K562 (cell line): ENCODE data around the gene C2CD4C. TPM values are rescaled to one million over a fixed set of nuclear protein-coding genes. Genes with fewer than 3 reads are reported as not detected.
A peak's percentile ranks its signal among the peaks of the same experiment; 100 is the strongest.

Experiments used
- ARID1B ChIP-seq: fragments of 450-650 bp; IDR thresholded peaks from 2 replicates; pipeline ENCODE4 v1.6.1; 2016; ENCODE audit warnings: antibody characterized with exemption, mild to moderate bottlenecking, inconsistent platforms
- BRD4 ChIP-seq: fragments of 200-600 bp; sonication (generic); IDR thresholded peaks from 2 replicates; pipeline ENCODE4 v1.6.1; 2017; ENCODE audit warnings: inconsistent platforms
- CBFA2T2 ChIP-seq: fragments of 450-650 bp; conservative IDR thresholded peaks from 2 replicates; pipeline ENCODE4 v1.6.1; 2017; ENCODE audit warnings: mild to moderate bottlenecking
- CHD1 ChIP-seq: fragments of 200-600 bp; sonication (generic); IDR thresholded peaks from one replicate; pipeline ENCODE4 v1.6.1; 2012; ENCODE audit warnings: mild to moderate bottlenecking, moderate library complexity, low read length, inconsistent platforms
- CTCF ChIP-seq, 3 experiments: IDR thresholded peaks in 2 of 3; conservative IDR thresholded peaks in 1 of 3; 2 replicates each; pipeline ENCODE4 v1.5.1; 2011 to 2012; ENCODE audit warnings: low read length in 3 of 3, mild to moderate bottlenecking in 3 of 3, control low read depth in 2 of 3, improper control_type of control experiment in 1 of 3, inconsistent platforms in 1 of 3, low read depth in 1 of 3, mixed read lengths in 1 of 3, moderate library complexity in 1 of 3; ENCODE audit not compliant: insufficient read depth in 2 of 3
- HDAC8 ChIP-seq: fragments of 450-650 bp; IDR thresholded peaks from 2 replicates; pipeline ENCODE4 v1.6.1; 2016; ENCODE audit warnings: mild to moderate bottlenecking, missing genetic modification characterization, moderate library complexity, missing compliant biosample characterization
- LEF1 ChIP-seq: fragments of 450-650 bp; IDR thresholded peaks from 2 replicates; pipeline ENCODE4 v1.6.1; 2016; ENCODE audit warnings: mild to moderate bottlenecking
- MAZ ChIP-seq, 2 experiments: fragments of 450-650 bp in 1 of 2; sonication (generic) in 1 of 2; formaldehyde crosslinking; IDR thresholded peaks in 1 of 2; conservative IDR thresholded peaks in 1 of 2; 2 replicates each; pipeline versions ENCODE4 v1.4.0 to v1.5.0; 2020; ENCODE audit warnings: mild to moderate bottlenecking in 1 of 2, missing genetic modification reagents in 1 of 2
- MIER1 ChIP-seq: fragments of 450-650 bp; IDR thresholded peaks from 2 replicates; pipeline ENCODE4 v1.6.1; 2016; ENCODE audit warnings: antibody characterized with exemption, mild to moderate bottlenecking, low read depth
- MLX ChIP-seq, 2 experiments: fragments of 450-650 bp in 1 of 2; sonication (generic) in 1 of 2; formaldehyde crosslinking; conservative IDR thresholded peaks; 2 replicates each; pipeline versions ENCODE4 v1.4.0 to v1.8.1; 2020 to 2022; ENCODE audit warnings: mild to moderate bottlenecking in 1 of 2, missing genetic modification reagents in 1 of 2
- MTA2 ChIP-seq: fragments of 450-650 bp; IDR thresholded peaks from 2 replicates; pipeline ENCODE4 v1.6.1; 2016; ENCODE audit warnings: low read depth
- PBX2 ChIP-seq, 2 experiments: IDR thresholded peaks in 1 of 2; conservative IDR thresholded peaks in 1 of 2; 2 replicates each; pipeline ENCODE4 v1.6.1; 2016; ENCODE audit warnings: low read depth in 2 of 2, mild to moderate bottlenecking in 1 of 2, missing compliant biosample characterization in 1 of 2, missing genetic modification characterization in 1 of 2, moderate library complexity in 1 of 2
- TFAM ChIP-seq: fragments of 250-450 bp; sonication (Bioruptor Pico); conservative IDR thresholded peaks from 2 replicates; pipeline ENCODE4 v1.5.0; 2021; ENCODE audit warnings: mild to moderate bottlenecking, moderate library complexity
- ZFP36 ChIP-seq: fragments of 150-350 bp; IDR thresholded peaks from 2 replicates; pipeline ENCODE4 v1.6.1; 2018; ENCODE audit warnings: low read length, low read depth; ENCODE audit not compliant: partially characterized antibody
- ZKSCAN8 ChIP-seq: fragments of 200-800 bp; sonication (Bioruptor generic); IDR thresholded peaks from 2 replicates; pipeline ENCODE4 v1.6.1; 2016; ENCODE audit warnings: missing genetic modification characterization, missing compliant biosample characterization
- ZNF511 ChIP-seq: sonication (generic); formaldehyde crosslinking; IDR thresholded peaks from 2 replicates; pipeline ENCODE4 v1.8.0; 2022; ENCODE audit warnings: mild to moderate bottlenecking, missing genetic modification reagents
- polyA plus RNA-seq, 8 experiments: library from polyadenylated mRNA; depleted of rRNA in 4 of 8; stranded (reverse) in 5 of 8; unstranded in 3 of 8; fragments of >200 nt; fragmentation: Nextera tagmentation in 2 of 8; fragmentation: Illumina TruSeq in 1 of 8; extraction: Ambion mirVana in 2 of 8; extraction: Trizol in 1 of 8; gene quantifications; 2 replicates each; pipeline versions ENCODE4 v1.2.1 to v1.2.3, GENCODE V29; 2011 to 2014; ENCODE audit warnings: inconsistent platforms in 1 of 8, missing spikeins in 1 of 8
- total RNA-seq, 7 experiments: library from RNA; depleted of rRNA in 6 of 7; stranded (reverse); fragments of >200 nt in 6 of 7; fragmentation: Illumina TruSeq in 2 of 7; extraction: Trizol in 2 of 7; gene quantifications; 2 replicates each; pipeline versions ENCODE4 v1.2.1 to v1.2.3, GENCODE V29; 2011 to 2021; ENCODE audit warnings: low replicate concordance in 1 of 7

Gene C2CD4C
- total and polyA plus RNA-seq, 9 of the 15 experiments (the other 6 are each of a cell fraction or from before 2014, with no cell fraction given), result 0.01 to 0.07 TPM; not detected in 7

GRCh38 chr19:423691-424466 lies 14.9 kb upstream of the C2CD4C start (continued):
- TF ChIP-seq TFAM (CRISPR knock-in tag) (no peak), ZFP36 (peak; percentile 22), MLX (CRISPR knock-in tag; conservative IDR thresholded peaks at IDR 0.05) (no peak), CBFA2T2 (no peak), MIER1 (no peak), MAZ (CRISPR knock-in tag; conservative IDR thresholded peaks at IDR 0.05 in 1 of 2, IDR thresholded peaks at IDR 0.05 in 1 of 2) (no peak), PBX2 (CRISPR knock-in tag; IDR thresholded peaks at IDR 0.05; ENCODE audit: low read depth) (no peak), PBX2 (tag; conservative IDR thresholded peaks at IDR 0.05; ENCODE audit: low read depth) (no peak), ZNF511 (no peak), MTA2 (no peak), BRD4 (no peak), ARID1B (no peak), HDAC8 (tag) (no peak), ZKSCAN8 (peak; percentile 88), CTCF (IDR thresholded peaks at IDR 0.05 in 2 of 3, conservative IDR thresholded peaks at IDR 0.05 in 1 of 3; ENCODE audit: insufficient read depth in 2 of 3, low read depth in 1 of 3, low read length in 3 of 3) (peak; percentile 16 to 31 (median 26); a peak in 3 of 6 replicates), CHD1 (no peak), LEF1 (no peak)
